HepG2 (cell line): ENCODE data around the gene BACH1. TPM values are rescaled to one million over a fixed set of nuclear protein-coding genes. Genes with fewer than 3 reads are reported as not detected.
A peak's percentile ranks its signal among the peaks of the same experiment; 100 is the strongest.

Experiments
- AGO1 ChIP-seq: fragments of 200-400 bp; formaldehyde crosslinking; IDR thresholded peaks from 2 replicates; pipeline ENCODE4 v1.6.1; 2017; ENCODE audit warnings: mild to moderate bottlenecking, low read depth, low read length, moderate library complexity; ENCODE audit not compliant: poor library complexity, severe bottlenecking
- AKNA ChIP-seq: sonication (generic); formaldehyde crosslinking; IDR thresholded peaks from 2 replicates; pipeline ENCODE4 v1.4.0; 2020; ENCODE audit warnings: missing genetic modification reagents, borderline replicate concordance
- ATRX ChIP-seq: sonication (generic); formaldehyde crosslinking; IDR thresholded peaks from 2 replicates; pipeline ENCODE4 v1.4.0; 2020; ENCODE audit warnings: missing genetic modification reagents, borderline replicate concordance
- DBP ChIP-seq: sonication (generic); formaldehyde crosslinking; IDR thresholded peaks from 2 replicates; pipeline ENCODE4 v1.4.0; 2020; ENCODE audit warnings: missing genetic modification reagents; ENCODE audit errors: not compliant biosample characterization
- HMGA1 ChIP-seq: sonication (generic); formaldehyde crosslinking; conservative IDR thresholded peaks from 2 replicates; pipeline ENCODE4 v1.4.0; 2020; ENCODE audit warnings: missing genetic modification reagents
- HMGXB3 ChIP-seq: sonication (generic); formaldehyde crosslinking; IDR thresholded peaks from 2 replicates; pipeline ENCODE4 v1.4.0; 2020; ENCODE audit warnings: missing genetic modification reagents, borderline replicate concordance
- KDM4B ChIP-seq: sonication (generic); formaldehyde crosslinking; IDR thresholded peaks from 2 replicates; pipeline ENCODE4 v1.4.0; 2020; ENCODE audit warnings: missing genetic modification reagents
- NFIB ChIP-seq: sonication (generic); formaldehyde crosslinking; IDR thresholded peaks from 2 replicates; pipeline ENCODE4 v1.9.0; 2021; ENCODE audit warnings: missing genetic modification reagents, mild to moderate bottlenecking, borderline replicate concordance
- SP4 ChIP-seq: sonication (generic); formaldehyde crosslinking; IDR thresholded peaks from 2 replicates; pipeline ENCODE4 v1.8.1; 2023; ENCODE audit warnings: mild to moderate bottlenecking, missing genetic modification reagents
- TEAD3 ChIP-seq: optimal IDR thresholded peaks from 2 replicates; pipeline ENCODE3; 2016; ENCODE audit warnings: borderline replicate concordance
- TFDP1 ChIP-seq: IDR thresholded peaks from 2 replicates; pipeline ENCODE4 v1.6.1; 2016; ENCODE audit warnings: missing compliant biosample characterization, missing genetic modification reagents, borderline replicate concordance
- ZNF276 ChIP-seq: sonication (generic); formaldehyde crosslinking; IDR thresholded peaks from 2 replicates; pipeline ENCODE4 v1.4.0; 2020; ENCODE audit warnings: mild to moderate bottlenecking, low read depth, missing genetic modification reagents
- ZNF619 ChIP-seq: sonication (generic); formaldehyde crosslinking; IDR thresholded peaks from 2 replicates; pipeline ENCODE4 v1.4.0; 2020; ENCODE audit warnings: mild to moderate bottlenecking, missing genetic modification reagents
- ZNF777 ChIP-seq: sonication (generic); formaldehyde crosslinking; IDR thresholded peaks from 2 replicates; pipeline ENCODE4 v1.4.0; 2020; ENCODE audit warnings: missing genetic modification reagents
- polyA plus RNA-seq, 8 experiments: library from polyadenylated mRNA; depleted of rRNA in 3 of 8; stranded (reverse) in 7 of 8; unstranded in 1 of 8; fragments of >200 nt; fragmentation: Illumina TruSeq in 4 of 8; extraction: Trizol in 4 of 8; gene quantifications; 2 replicates each; pipeline versions ENCODE4 v1.2.1 to v1.2.3, GENCODE V29; 2011 to 2016; ENCODE audit warnings: low read depth in 4 of 8, missing spikeins in 1 of 8, mixed read lengths in 1 of 8; ENCODE audit not compliant: insufficient read depth in 1 of 8
- total RNA-seq, 5 experiments: library from RNA; depleted of rRNA; stranded (reverse); fragments of >200 nt; fragmentation: Illumina TruSeq; extraction: Trizol; gene quantifications; 2 replicates each; pipeline ENCODE4 v1.2.3, GENCODE V29; 2016; ENCODE audit warnings: low read depth in 1 of 5

The BACH1 gene
- total and polyA plus RNA-seq, 2 of the 13 experiments (the other 11 are each of a cell fraction or from before 2014, with no cell fraction given): 16.5 to 51.7 TPM

GRCh38 chr21:29299046-29299915 is 559 bp downstream of the BACH1 start (continued):
- no peak for TF ChIP-seq AKNA (CRISPR knock-in tag)
- TF ChIP-seq AGO1: no peak
- TF ChIP-seq HMGXB3 (CRISPR knock-in tag): no peak
- no peak for TF ChIP-seq ZNF276 (CRISPR knock-in tag)
- TF ChIP-seq TFDP1 (CRISPR knock-in tag): peak; percentile 74; the same call in 1 of the 2 replicates
- no peak for TF ChIP-seq HMGA1 (CRISPR knock-in tag)
- peak; percentile 87; the same call in 1 of the 2 replicates for TF ChIP-seq ZNF777 (CRISPR knock-in tag)
- no peak for TF ChIP-seq ATRX (CRISPR knock-in tag)
- peak; percentile 33 for TF ChIP-seq TEAD3 (CRISPR knock-in tag)
- no peak for TF ChIP-seq NFIB (CRISPR knock-in tag)
- no peak for TF ChIP-seq ZNF619 (CRISPR knock-in tag)
- TF ChIP-seq KDM4B (CRISPR knock-in tag): 0 out of 2 replicates have a peak, but pooled peaks have one; percentile 36
- TF ChIP-seq SP4 (CRISPR knock-in tag): no peak; the same call in 1 of the 2 replicates
- no peak for TF ChIP-seq DBP (CRISPR knock-in tag)
